MM.1S (cell line): ENCODE data around the gene FRMD1.

Experiments used
- DNase-seq: peaks from one replicate; pipeline ENCODE4 v3.0.0-alpha.2; 2015
- H2AFZ ChIP-seq: fragments of 300-600 bp; sonication (generic); 2 replicates; pipeline ENCODE4 v1.6.0; 2016; ENCODE audit warnings: antibody characterized with exemption, low read length
- H3F3A ChIP-seq: fragments of 300-600 bp; sonication (generic); 2 replicates; pipeline ENCODE4 v1.6.1; 2016; ENCODE audit warnings: mild to moderate bottlenecking, antibody characterized with exemption, low read length, moderate library complexity, mixed read lengths; ENCODE audit not compliant: insufficient read depth
- H3K27ac ChIP-seq: fragments of 300-600 bp; sonication (generic); 2 replicates; pipeline ENCODE4 v1.5.1; 2016; ENCODE audit warnings: mild to moderate bottlenecking, low read length
- H3K27me3 ChIP-seq: fragments of 300-600 bp; sonication (generic); replicated peaks from 2 replicates; pipeline ENCODE4 v1.6.0; 2016; ENCODE audit warnings: low read length; ENCODE audit not compliant: insufficient read depth
- H3K36me3 ChIP-seq: fragments of 300-600 bp; sonication (generic); replicated peaks from 2 replicates; pipeline ENCODE4 v1.6.1; 2016; ENCODE audit warnings: mild to moderate bottlenecking, low read length, mixed read lengths; ENCODE audit not compliant: insufficient read depth
- H3K4me1 ChIP-seq: fragments of 300-600 bp; sonication (generic); 2 replicates; pipeline ENCODE4 v1.6.1; 2016; ENCODE audit warnings: low read length, mixed read lengths
- H3K4me2 ChIP-seq: fragments of 300-600 bp; sonication (generic); 2 replicates; pipeline ENCODE4 v1.6.0; 2016; ENCODE audit warnings: low read depth, low read length
- H3K4me3 ChIP-seq: fragments of 300-600 bp; sonication (generic); 2 replicates; pipeline ENCODE4 v1.5.1; 2016; ENCODE audit warnings: low read length, mixed read lengths
- H3K79me2 ChIP-seq: fragments of 300-600 bp; sonication (generic); 2 replicates; pipeline ENCODE4 v1.6.1; 2016; ENCODE audit warnings: mixed run types, low read length, mixed read lengths
- H3K9ac ChIP-seq: fragments of 300-600 bp; sonication (generic); 2 replicates; pipeline ENCODE4 v1.6.1; 2016; ENCODE audit warnings: low read length, mixed read lengths
- H3K9me2 ChIP-seq: fragments of 300-600 bp; sonication (generic); replicated peaks from 2 replicates; pipeline ENCODE4 v1.6.1; 2016; ENCODE audit warnings: mild to moderate bottlenecking, low read length, mixed read lengths; ENCODE audit not compliant: insufficient read depth
- H3K9me3 ChIP-seq: fragments of 300-600 bp; sonication (generic); replicated peaks from 2 replicates; pipeline ENCODE4 v1.6.1; 2016; ENCODE audit warnings: mild to moderate bottlenecking, low read length, mixed read lengths; ENCODE audit not compliant: insufficient read depth
- H4K20me1 ChIP-seq: fragments of 300-600 bp; sonication (generic); 2 replicates; pipeline ENCODE4 v1.6.1; 2016; ENCODE audit warnings: mild to moderate bottlenecking, low read length, moderate library complexity, mixed read lengths; ENCODE audit not compliant: insufficient read depth
- CTCF ChIP-seq: fragments of 300-600 bp; sonication (generic); IDR thresholded peaks from 2 replicates; pipeline ENCODE4 v1.5.1; 2016; ENCODE audit warnings: antibody characterized with exemption, low read length, mixed read lengths
- EZH2 ChIP-seq: fragments of 300-600 bp; sonication (generic); optimal IDR thresholded peaks from 2 replicates; pipeline ENCODE3; 2017; ENCODE audit warnings: low read depth, mild to moderate bottlenecking, antibody characterized with exemption, low read length, mixed read lengths
- EZH2phosphoT487 ChIP-seq: fragments of 300-600 bp; sonication (generic); IDR thresholded peaks from 2 replicates; pipeline ENCODE4 v1.6.1; 2018; ENCODE audit warnings: antibody characterized with exemption, low read length

Gene FRMD1

GRCh38 chr6:168015482-168016175, 63.4 kb downstream of the FRMD1 start:
- no peaks in the 10 kb centered on the region for H3K36me3 ChIP-seq
- no peak overlapping the region for H3K9ac ChIP-seq
- H3K9me2 ChIP-seq: no peaks in the 10 kb centered on the region
- no peaks in the 10 kb centered on the region for H4K20me1 ChIP-seq
- peaks cover 21% of the 10 kb centered on the region; the same call in 1 of the 2 replicates for H3K27me3 ChIP-seq
- H3K4me1 ChIP-seq: no peaks in the 10 kb centered on the region
- H3K27ac ChIP-seq: no peak overlapping the region
- no peak overlapping the region for H3K4me2 ChIP-seq
- H3K79me2 ChIP-seq: no peaks in the 10 kb centered on the region
- TF ChIP-seq EZH2 (no peak), CTCF (no peak), EZH2phosphoT487 (no peak)
- DNase-seq: no peak
- H2AFZ ChIP-seq: no peak overlapping the region
- H3K9me3 ChIP-seq: no peaks in the 10 kb centered on the region
- no peaks in the 10 kb centered on the region for H3F3A ChIP-seq
- H3K4me3 ChIP-seq: no peak overlapping the region

GRCh38 chr6:168015009-168015408, 64.0 kb downstream of the FRMD1 start:
- Histone ChIP-seq H3K4me1 (no peaks in the 10 kb centered on the region), H3K36me3 (no peaks in the 10 kb centered on the region), H2AFZ (no peak overlapping the region), H3K9ac (no peak overlapping the region), H3K27me3 (peaks cover 17% of the 10 kb centered on the region; the same call in 1 of the 2 replicates), H4K20me1 (no peaks in the 10 kb centered on the region), H3K4me3 (no peak overlapping the region), H3K9me2 (no peaks in the 10 kb centered on the region), H3K27ac (no peak overlapping the region), H3K79me2 (no peaks in the 10 kb centered on the region), H3K4me2 (no peak overlapping the region), H3K9me3 (no peaks in the 10 kb centered on the region), H3F3A (no peaks in the 10 kb centered on the region)
- TF ChIP-seq EZH2phosphoT487 (no peak), CTCF (no peak), EZH2 (no peak)
- no peak for DNase-seq

DNA sequence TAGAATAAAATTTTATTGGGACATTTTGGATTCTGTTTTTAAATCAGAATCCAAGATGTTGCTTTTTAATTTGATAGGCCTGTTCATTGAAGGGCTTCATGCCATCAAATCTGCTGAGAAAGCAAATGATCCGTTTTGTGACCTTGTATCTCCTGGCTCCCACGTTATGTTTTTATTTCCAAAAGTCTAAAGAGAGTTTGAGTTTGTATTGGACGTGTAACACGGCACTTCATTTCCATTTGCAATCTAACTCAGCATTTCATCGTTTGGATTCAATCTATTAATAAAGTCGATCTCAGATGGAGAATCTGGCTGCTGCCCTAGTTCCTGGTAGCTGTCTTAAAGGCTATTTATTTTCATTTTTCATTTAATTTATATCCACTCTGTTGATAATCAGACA, 64.6 kb downstream of the FRMD1 start:
- no peak for DNase-seq
- no peaks in the 10 kb centered on the region for H3F3A ChIP-seq
- no peaks in the 10 kb centered on the region for H3K9me2 ChIP-seq
- no peak overlapping the region for H3K4me3 ChIP-seq
- TF ChIP-seq CTCF: no peak
- TF ChIP-seq EZH2: no peak
- TF ChIP-seq EZH2phosphoT487: no peak
- H3K27me3 ChIP-seq: peaks cover 16% of the 10 kb centered on the region; the same call in 1 of the 2 replicates
- no peak overlapping the region for H3K4me2 ChIP-seq
- H3K36me3 ChIP-seq: no peaks in the 10 kb centered on the region
- no peaks in the 10 kb centered on the region for H3K79me2 ChIP-seq
- H3K9ac ChIP-seq: no peak overlapping the region
- H4K20me1 ChIP-seq: no peaks in the 10 kb centered on the region
- no peaks in the 10 kb centered on the region for H3K4me1 ChIP-seq
- H3K27ac ChIP-seq: no peak overlapping the region
- H2AFZ ChIP-seq: no peak overlapping the region
- H3K9me3 ChIP-seq: no peaks in the 10 kb centered on the region
